GM21447 (cell line): ENCODE measurements around the gene USP30.

Experiments used
- ATAC-seq: cut with Tn5 transposase; IDR thresholded peaks from one replicate; pipeline ENCODE4 v1.9.1; 2021; ENCODE audit not compliant: unreplicated experiment

USP30 gene

DNA sequence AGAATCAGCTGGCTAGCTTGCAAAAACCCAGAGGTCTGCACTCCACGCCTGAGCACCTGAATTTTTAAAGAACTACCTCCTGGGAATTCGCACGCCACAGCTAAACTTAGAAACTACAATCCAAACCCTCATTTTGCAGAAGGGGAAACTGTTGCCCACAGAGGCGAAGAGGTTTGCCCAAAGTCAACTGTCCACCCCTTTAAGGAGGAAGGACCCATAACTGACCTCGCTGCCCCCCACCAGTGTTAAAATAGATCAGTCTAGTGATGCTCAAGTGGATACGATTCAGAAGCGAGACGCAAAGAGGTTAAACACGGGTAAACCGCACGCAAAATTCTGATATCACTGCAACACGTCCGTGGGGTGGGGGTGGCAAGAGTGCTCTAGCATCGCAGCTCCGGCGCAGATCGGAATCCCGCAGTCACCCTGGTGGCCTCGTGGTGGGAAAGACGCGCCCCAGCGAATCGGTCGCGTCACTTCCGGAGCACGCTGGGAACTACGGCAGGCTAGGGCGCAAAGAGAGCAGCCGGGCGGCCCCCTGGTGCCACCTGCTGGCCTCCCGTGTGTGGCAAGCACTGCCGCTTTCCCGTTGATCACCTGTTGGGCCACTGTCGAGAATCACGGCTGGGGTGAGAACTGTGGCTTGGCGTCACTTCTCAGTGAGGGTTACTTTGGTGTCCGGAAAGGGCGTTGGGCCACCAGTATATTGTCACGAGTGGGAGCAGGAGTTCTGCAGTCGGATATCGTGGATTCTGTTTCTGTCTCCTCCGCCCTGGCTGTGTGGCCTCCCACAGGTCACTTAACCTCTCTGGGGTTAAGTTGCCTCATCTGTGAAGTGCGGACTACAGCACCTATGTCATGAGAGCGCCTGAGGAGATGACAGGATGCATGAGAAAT lies 40.9 kb downstream of the USP30 start, which contains the start of gene ALKBH2:
Gene ALKBH2, minus strand, starts transcription at position 451 of the 897 bp plus-strand sequence. CDS start 686 bp downstream, outside the sequence.
- ATAC-seq = peak; percentile 60

DNA sequence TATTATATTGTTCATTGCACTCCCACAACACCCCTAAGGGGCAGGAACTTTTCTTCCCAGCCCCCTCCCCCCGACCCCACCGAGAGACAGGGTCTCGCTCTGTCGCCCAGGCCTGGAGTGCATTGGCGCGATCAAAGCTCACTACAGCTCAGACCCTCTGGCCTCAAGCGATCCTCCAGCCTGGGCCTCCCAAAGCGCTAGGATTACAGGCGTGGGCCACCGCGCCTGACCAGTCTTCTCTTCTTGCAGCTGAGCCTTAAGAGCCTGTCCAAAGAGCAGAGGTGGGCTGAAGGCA lies 44.7 kb downstream of the USP30 start:
- ATAC-seq = no peak

GRCh38 chr12:109097435-109098182 lies 45.2 kb downstream of the USP30 start, which contains the start of gene UNG:
Gene UNG, plus strand, starts transcription at chr12:109097597. Its CDS starts 83 bp downstream, at chr12:109097680.
- ATAC-seq = peak; percentile 86

GRCh38 chr12:109098183-109098604 lies 45.8 kb downstream of the USP30 start:
- peak; percentile 35 for ATAC-seq

- ATAC-seq = no peak
Measured at GRCh38 chr12:109098651-109099050, 46.3 kb downstream of the USP30 start.

DNA sequence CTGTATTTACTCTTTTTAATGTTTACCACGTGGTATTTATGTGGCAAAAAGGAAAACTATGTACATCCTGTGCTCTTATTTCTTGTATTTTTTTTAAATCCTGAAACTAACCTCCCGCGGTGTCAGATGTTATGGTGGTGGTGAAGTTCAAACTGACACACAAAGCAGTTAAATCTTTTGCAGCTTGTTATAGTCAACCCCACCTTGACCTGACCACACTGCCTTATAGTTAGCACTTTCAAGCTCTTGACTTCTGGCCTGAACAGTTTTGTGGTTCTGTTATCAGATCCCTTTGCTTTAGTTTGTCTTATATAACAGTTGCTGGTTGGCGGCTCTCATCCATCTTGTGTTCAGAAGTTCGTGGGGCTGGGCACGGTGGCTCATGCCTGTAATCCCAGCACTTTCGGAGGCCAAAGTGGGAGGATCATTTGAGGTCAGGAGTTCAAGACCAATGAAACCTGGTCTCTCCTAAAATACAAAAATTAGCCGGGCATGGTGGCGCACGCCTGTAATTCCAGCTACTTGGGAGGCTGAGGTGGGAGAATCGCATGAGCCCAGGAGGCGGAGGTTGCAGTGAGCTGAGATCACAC lies 47.1 kb downstream of the USP30 start:
- ATAC-seq = no peak

DNA sequence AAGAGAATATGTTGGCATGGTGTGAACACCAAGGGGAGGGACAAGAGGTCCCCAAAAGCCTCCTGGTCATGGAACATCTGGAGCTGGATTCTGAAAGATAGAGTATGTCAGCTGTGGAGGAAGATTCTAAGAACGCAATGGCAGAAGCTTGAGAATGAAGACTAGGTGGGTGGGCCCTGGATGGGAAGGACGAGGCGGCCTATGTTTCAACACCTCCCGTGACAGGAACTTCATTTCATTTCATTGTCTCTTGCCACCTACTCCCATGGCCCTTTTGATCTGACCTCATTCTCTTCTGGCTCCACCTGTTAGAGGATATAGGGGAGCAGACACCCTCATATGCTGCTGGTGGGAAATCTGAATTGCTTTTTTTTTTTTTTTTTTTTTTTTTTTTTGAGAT lies 48.4 kb downstream of the USP30 start:
- ATAC-seq = no peak

DNA sequence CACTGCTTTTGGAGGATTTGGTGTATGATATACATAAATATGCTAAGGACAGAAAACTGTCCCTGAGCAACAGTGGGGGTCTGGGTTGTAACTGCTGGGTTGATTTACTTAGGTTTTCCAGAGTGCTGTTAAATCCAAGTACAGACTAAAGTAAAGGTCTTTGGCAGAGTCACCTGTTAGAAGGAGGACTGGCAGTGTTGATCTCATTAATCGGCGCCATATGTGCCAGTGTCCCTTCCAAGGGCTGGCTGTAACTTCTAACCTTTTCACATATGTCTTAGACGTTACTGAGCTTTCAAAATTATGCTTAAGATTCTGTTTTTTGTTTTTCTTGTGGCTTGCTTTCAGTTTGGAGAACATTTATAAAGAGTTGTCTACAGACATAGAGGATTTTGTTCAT lies 50.1 kb downstream of the USP30 start:
- no peak for ATAC-seq

DNA sequence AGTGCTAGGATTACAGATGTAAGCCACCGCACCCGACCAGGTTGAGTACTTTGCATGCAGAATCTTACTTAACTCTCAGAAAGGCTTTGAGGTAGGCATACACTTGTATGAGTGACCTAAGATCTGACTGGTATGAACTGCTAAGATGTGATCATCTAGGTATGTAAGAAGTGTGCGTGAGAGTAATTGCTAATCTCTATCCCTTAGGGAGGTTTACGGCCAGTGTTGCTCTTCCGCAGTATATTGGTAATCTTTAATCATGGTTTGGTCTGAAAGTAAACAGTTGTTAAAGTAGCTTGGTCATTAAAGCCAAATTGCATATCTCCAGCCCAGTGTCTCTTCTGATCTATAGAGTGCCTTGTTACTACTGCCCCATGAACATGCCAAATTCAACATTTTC lies 52.8 kb downstream of the USP30 start:
- ATAC-seq = no peak

- ATAC-seq = no peak
Measured at GRCh38 chr12:109109746-109110350, 57.5 kb downstream of the USP30 start.

GRCh38 chr12:109110988-109111495 lies 58.7 kb downstream of the USP30 start:
- no peak for ATAC-seq

GRCh38 chr12:109112720-109113465 lies 60.5 kb downstream of the USP30 start:
- no peak for ATAC-seq

- ATAC-seq = no peak
Measured at GRCh38 chr12:109113661-109114321, 61.4 kb downstream of the USP30 start.

- ATAC-seq = no peak
Measured at GRCh38 chr12:109114644-109115043, 62.3 kb downstream of the USP30 start.

GRCh38 chr12:109115404-109115757 lies 63.0 kb downstream of the USP30 start:
- ATAC-seq = no peak

DNA sequence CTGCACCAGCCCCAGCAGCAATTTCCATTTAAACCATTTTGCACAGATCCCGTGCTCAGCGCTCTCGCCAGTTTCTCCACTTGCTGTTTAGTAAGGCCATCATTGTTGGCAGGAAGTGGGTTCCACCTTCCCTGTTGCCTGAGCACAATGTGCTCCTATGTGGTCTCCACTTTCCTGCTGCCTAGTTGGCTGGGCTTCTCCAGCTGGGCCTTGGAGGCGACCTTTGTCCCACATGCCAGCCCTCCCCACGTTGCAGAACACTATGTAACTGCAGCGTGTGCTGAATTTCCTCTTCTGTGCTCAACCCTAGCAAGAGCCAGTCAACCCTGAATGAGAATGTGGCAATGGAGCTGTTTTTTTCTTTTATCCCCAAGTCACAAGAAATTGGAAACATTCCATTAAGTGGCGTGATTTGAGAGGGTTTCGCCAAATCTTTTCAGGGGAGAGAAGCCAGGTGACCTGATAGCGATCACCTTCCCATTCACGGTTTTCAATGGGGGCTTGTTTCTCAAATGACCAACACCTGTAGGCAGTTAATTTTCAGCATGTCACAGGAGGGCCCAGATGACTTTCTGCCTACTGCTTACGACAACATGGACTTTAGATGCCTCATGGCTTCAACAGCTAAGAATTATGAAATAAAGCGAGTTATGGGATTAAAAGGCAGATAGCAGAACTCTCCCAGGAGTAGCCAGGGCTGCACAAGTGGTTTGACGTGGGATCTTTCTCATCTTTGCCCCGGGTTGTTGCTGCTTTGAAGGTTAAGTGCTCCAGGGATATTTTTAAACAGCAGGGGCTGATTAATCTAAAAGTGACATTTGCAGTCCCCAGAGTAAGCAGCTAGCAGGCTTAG lies 63.6 kb downstream of the USP30 start, which contains the start of gene ACACB:
Gene ACACB, plus strand, starts transcription at position 830 of the 853 bp plus-strand sequence. CDS start 22,819 bp downstream, outside the sequence.
- ATAC-seq = no peak

- no peak for ATAC-seq
Measured at GRCh38 chr12:109116611-109116949, 64.2 kb downstream of the USP30 start.

DNA sequence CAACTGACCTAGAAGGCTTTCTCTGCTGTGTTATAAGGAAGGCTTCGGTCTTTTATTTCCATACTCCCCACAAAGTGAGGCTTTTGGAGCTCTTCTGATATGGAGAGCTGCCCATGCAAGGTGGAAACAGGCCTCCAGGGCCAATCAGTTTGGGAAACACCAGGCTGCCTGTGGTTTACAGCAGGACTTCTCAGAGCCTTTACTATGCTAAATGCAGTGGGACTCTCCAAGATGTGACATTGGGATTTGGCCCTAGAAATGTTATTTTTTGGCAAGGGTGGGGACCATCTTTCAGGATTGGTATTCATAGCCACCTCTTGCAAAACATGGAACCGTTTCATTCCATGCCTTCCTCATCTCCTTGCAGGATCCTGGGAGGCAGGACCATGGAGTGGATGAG lies 67.7 kb downstream of the USP30 start:
- no peak for ATAC-seq

DNA sequence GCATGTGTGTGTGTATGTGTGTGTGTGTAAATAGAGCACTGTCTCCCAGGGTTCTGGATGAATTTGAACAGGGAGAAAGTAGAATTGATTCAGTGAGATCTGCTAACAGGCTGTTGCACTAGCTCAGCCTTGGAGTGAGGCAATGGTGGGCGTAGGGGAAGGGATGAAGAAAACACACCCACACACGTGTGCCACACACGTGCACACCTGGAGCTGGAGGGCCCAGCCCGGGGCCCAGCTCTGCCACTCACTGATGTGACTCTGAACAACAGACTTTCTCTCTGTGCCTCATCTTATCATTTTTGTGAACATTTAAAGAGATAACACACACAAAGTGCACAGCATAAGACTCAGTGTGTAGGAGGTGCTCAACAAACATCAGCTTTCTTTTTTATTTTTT lies 68.2 kb downstream of the USP30 start:
- no peak for ATAC-seq
